Lung (tissue), 12 donors: ENCODE results near the gene CEACAM19. TPM values are rescaled to one million over a fixed set of nuclear protein-coding genes. Genes with fewer than 3 reads are reported as not detected.

ENCODE experiments used
- ATAC-seq: fragments of 200-7000 bp; cut with Tn5 transposase; one replicate; pipeline ENCODE4 v1.9.1; 2020; ENCODE audit warnings: moderate number of reproducible peaks; ENCODE audit not compliant: insufficient read depth, low FRiP score
- DNase-seq, 3 donors: peaks; one replicate each; pipeline ENCODE4 v3.0.0-alpha.2; 2013 to 2017
- H3K27ac ChIP-seq, 2 donors: one replicate each; pipeline ENCODE4 v1.5.1; 2013; ENCODE audit warnings: mild to moderate bottlenecking in 2 of 2, moderate library complexity in 2 of 2, control low read depth in 1 of 2, inconsistent platforms in 1 of 2, low read depth in 1 of 2, low read length in 1 of 2
- H3K27me3 ChIP-seq, 3 donors: one replicate each; pipeline ENCODE4 v1.5.1; 2013; ENCODE audit warnings: low read length in 2 of 3; ENCODE audit not compliant: control insufficient read depth in 3 of 3, insufficient read depth in 3 of 3
- H3K36me3 ChIP-seq, 4 donors: one replicate each; pipeline ENCODE4 v1.5.1; 2013; ENCODE audit warnings: low read length in 4 of 4, mild to moderate bottlenecking in 1 of 4, moderate library complexity in 1 of 4; ENCODE audit not compliant: control insufficient read depth in 4 of 4, insufficient read depth in 4 of 4
- H3K4me1 ChIP-seq, 5 donors: one replicate each; pipeline ENCODE4 v1.5.1; 2013; ENCODE audit warnings: low read length in 5 of 5, mild to moderate bottlenecking in 2 of 5, moderate library complexity in 1 of 5; ENCODE audit not compliant: control insufficient read depth in 5 of 5, insufficient read depth in 5 of 5
- H3K4me3 ChIP-seq: one replicate; pipeline ENCODE4 v1.5.1; 2013; ENCODE audit warnings: mild to moderate bottlenecking, control low read depth, moderate library complexity
- H3K9ac ChIP-seq, 2 donors: one replicate each; pipeline ENCODE4 v1.5.1; 2013; ENCODE audit warnings: low read length in 2 of 2, control low read depth in 1 of 2; ENCODE audit not compliant: insufficient read depth in 1 of 2
- H3K9me3 ChIP-seq, 4 donors: one replicate each; pipeline ENCODE4 v1.5.1; 2013; ENCODE audit warnings: low read length in 3 of 4, mild to moderate bottlenecking in 1 of 4, moderate library complexity in 1 of 4; ENCODE audit not compliant: control insufficient read depth in 4 of 4, insufficient read depth in 3 of 4
- WGBS, 2 donors: extraction: QIAGEN DNeasy Blood & Tissue Kit; methylation state at CpG; one replicate each; pipeline ENCODE4 v1.1.7; 2013; 5-methylcytosine and 5-hydroxymethylcytosine counted together
- polyA plus RNA-seq, 2 donors: library from polyadenylated mRNA; stranded (reverse); fragments of 200-250 nt; gene quantifications; one replicate each; pipeline ENCODE4 v1.2.1, GENCODE V29; 2013
- total RNA-seq, 2 donors: library from RNA; depleted of rRNA in 1 of 2; stranded (reverse); fragments of >200 nt in 1 of 2; gene quantifications; one replicate each; pipeline ENCODE4 v1.2.1, GENCODE V29; 2014 to 2021
- TF ChIP-seq, protein P1 (sequence below): IDR thresholded peaks from 2 replicates; pipeline ENCODE4 v1.5.1; 2012; ENCODE audit warnings: mild to moderate bottlenecking; ENCODE audit errors: control extremely low read depth, extremely low read depth
- donor health status: control.
- donor health status: control.
- donor health status: Bipolar disorder and iron deficiency.
- donor health status: healthy.
- donor health status: DM: yes; HTN: yes; CAD: no.

Gene CEACAM19
- total and polyA plus RNA-seq, 4 donors = 2.3 to 8.3 (median 4.4) TPM

DNA sequence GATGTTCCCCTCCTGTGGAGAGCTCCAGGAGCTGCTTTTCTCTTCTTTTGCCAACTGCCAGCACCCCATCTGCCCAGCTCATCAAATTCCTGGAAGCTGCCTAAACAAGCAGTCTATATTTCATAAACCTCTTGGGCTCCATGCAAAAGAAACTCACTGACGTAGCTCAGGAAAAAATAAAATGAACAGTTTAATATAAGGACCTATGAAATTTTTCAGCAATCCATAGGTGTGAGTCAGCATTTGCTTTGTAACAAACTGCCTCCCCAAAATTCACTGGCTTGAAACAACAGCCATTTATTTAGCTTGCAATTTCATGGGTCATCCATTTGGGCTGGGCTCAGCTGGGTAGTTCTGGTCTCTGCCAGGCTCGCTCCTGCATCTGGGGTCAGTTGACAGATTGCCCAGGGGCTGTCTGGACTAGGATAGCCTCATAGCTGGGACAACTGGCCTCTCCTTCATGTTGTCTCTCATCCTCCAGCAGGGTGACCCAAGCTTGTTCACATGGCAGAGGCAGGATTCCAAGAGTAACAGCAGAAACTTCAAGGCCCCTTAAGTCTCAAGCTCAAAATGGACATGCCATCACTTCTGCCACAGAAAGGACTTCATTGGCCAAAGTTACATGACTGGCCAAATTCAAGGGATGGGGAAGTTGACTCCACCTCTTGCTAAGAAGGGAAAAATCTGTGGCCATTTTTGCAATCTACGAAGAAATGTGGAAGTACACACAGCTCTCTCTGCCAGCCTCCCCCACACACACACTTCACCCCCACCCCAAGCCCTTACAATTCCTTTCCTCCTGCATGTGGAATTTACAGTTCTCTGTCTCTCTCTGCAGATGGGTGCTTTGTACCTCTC lies 35.5 kb upstream of the CEACAM19 start:
- Histone ChIP-seq H3K36me3 (no peaks in the 10 kb centered on the region), H3K27ac (no peak overlapping the region), H3K9me3 (no peaks in the 10 kb centered on the region), H3K9ac (no peak overlapping the region), H3K4me1 (peaks cover 0 to 11% (median 4%) of the 10 kb centered on the region in 5 donors), H3K27me3 (no peaks in the 10 kb centered on the region), H3K4me3 (no peak overlapping the region)
- DNase-seq (no peak), ATAC-seq (peak; percentile 62)
- TF ChIP-seq, protein P1, sequence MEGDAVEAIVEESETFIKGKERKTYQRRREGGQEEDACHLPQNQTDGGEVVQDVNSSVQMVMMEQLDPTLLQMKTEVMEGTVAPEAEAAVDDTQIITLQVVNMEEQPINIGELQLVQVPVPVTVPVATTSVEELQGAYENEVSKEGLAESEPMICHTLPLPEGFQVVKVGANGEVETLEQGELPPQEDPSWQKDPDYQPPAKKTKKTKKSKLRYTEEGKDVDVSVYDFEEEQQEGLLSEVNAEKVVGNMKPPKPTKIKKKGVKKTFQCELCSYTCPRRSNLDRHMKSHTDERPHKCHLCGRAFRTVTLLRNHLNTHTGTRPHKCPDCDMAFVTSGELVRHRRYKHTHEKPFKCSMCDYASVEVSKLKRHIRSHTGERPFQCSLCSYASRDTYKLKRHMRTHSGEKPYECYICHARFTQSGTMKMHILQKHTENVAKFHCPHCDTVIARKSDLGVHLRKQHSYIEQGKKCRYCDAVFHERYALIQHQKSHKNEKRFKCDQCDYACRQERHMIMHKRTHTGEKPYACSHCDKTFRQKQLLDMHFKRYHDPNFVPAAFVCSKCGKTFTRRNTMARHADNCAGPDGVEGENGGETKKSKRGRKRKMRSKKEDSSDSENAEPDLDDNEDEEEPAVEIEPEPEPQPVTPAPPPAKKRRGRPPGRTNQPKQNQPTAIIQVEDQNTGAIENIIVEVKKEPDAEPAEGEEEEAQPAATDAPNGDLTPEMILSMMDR = no peak
- WGBS, 2 donors = 64 to 73% methylated on average over 3 of the region's 3 CpGs

DNA sequence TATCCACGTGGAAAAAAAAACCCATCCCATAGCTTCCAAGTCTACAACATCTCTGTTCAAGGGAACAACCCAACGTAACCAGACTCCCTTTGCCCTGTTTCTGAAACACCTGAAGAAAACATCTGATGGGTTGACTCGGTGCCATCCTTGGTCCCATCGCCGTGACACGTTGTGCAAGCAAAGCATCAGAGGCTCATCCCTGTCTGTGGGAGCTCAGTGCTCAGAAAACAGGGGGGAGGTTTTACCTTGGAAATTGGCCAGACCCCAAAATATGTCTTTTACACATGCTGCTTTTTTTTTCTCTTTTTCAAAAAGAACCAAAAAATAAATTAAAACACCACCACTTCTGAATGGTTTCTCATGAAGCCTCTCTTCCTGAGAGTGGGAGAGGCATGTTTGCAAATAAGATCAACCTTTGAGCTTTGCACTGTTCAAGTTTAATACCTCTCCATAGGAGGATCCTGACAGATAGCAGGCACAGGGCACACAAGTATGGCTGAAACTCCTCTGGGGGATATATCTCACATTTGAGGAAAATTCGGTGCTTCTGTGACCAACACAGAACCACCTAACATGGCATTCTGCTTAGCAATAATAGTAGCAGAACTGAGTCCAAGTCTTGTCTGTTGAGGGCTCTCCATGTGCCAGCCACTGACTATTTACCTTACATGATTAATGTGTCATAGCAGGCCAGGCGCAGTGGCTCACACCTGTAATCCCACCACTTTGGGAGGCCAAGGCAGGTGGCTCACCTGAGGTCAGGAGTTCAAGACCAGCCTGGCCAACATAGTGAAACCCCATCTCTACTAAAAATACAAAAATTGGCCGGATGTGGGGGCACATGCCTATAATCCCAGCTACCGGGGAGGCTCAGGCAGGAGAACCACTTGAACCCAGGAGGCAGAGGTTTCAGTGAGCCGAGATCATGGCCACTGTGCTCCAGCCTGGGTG lies 34.6 kb upstream of the CEACAM19 start:
- ATAC-seq (no peak), DNase-seq (no peak)
- Histone ChIP-seq H3K4me1 (peaks cover 0 to 11% (median 4%) of the 10 kb centered on the region in 5 donors), H3K4me3 (no peak overlapping the region), H3K36me3 (no peaks in the 10 kb centered on the region), H3K27me3 (no peaks in the 10 kb centered on the region), H3K27ac (no peak overlapping the region), H3K9ac (no peak overlapping the region), H3K9me3 (no peaks in the 10 kb centered on the region)
- WGBS, 2 donors = 67 to 75% methylated on average over 11 of the region's 11 CpGs
- TF ChIP-seq, protein P1 = no peak

DNA sequence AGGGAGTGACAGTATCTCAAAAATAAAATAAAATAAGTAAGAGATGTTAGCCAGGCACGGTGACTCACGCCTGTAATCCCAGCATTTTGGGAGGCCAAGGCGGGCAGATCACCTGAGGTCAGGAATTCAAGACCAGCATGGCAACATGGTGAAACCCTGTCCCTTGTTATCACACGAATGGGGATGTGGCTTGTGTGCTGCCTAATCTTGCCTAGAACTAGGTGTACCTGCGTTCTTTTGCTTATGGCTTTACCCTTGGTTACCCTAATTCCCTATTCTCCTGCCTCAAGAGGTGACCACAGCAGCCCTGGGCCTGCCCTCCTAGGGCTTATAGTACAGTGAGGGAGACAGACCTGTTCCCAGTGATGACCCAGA lies 33.9 kb upstream of the CEACAM19 start:
- DNase-seq (no peak), ATAC-seq (no peak)
- no peak overlapping the region for H3K27ac ChIP-seq
- no peaks in the 10 kb centered on the region for H3K9me3 ChIP-seq
- H3K4me3 ChIP-seq = no peak overlapping the region
- TF ChIP-seq, protein P1 = no peak
- peaks cover 0 to 11% (median 4%) of the 10 kb centered on the region in 5 donors for H3K4me1 ChIP-seq
- H3K36me3 ChIP-seq = no peaks in the 10 kb centered on the region
- H3K27me3 ChIP-seq = no peaks in the 10 kb centered on the region
- WGBS, 2 donors = 95% methylated on average over 5 of the region's 5 CpGs
- H3K9ac ChIP-seq = no peak overlapping the region
